HUES6 (cell line): ENCODE measurements around the gene FAM117B.
"Not testable (repeated sequence)": the region's sequence is repeated elsewhere in the genome, so short reads cannot be mapped to it uniquely, and the experiment has no call there.

ENCODE experiments used
- H3K27ac ChIP-seq: 2 replicates; pipeline ENCODE4 v1.7.0; 2013; ENCODE audit warnings: low read depth, mild to moderate bottlenecking, low read length, inconsistent platforms
- H3K27me3 ChIP-seq: 2 replicates; pipeline ENCODE4 v1.6.1; 2013; ENCODE audit warnings: low read length; ENCODE audit not compliant: control insufficient read depth, insufficient read depth
- H3K36me3 ChIP-seq: 2 replicates; pipeline ENCODE4 v1.6.1; 2013; ENCODE audit warnings: low read length; ENCODE audit not compliant: control insufficient read depth, insufficient read depth
- H3K4me1 ChIP-seq: 2 replicates; pipeline ENCODE4 v1.6.1; 2013; ENCODE audit warnings: low read length; ENCODE audit not compliant: control insufficient read depth, insufficient read depth
- H3K4me3 ChIP-seq: 2 replicates; pipeline ENCODE4 v1.5.1; 2013; ENCODE audit warnings: low read depth, low read length
- H3K9ac ChIP-seq: one replicate; pipeline ENCODE4 v1.6.1; 2013; ENCODE audit warnings: mild to moderate bottlenecking, low read length
- H3K9me3 ChIP-seq: 2 replicates; pipeline ENCODE4 v1.6.1; 2013; ENCODE audit warnings: low read depth, low read length; ENCODE audit not compliant: control insufficient read depth, insufficient read depth

FAM117B gene

GRCh38 chr2:202778217-202778616 is 143.4 kb downstream of the FAM117B start:
- H3K36me3 ChIP-seq = peaks cover 15% of the 10 kb centered on the region; the same call in 1 of the 2 replicates
- H3K27me3 ChIP-seq = no peaks in the 10 kb centered on the region
- no peaks in the 10 kb centered on the region for H3K9me3 ChIP-seq
- H3K9ac ChIP-seq = no peak overlapping the region
- no peak overlapping the region for H3K4me3 ChIP-seq
- no peaks in the 10 kb centered on the region for H3K4me1 ChIP-seq
- H3K27ac ChIP-seq = no peak overlapping the region

GRCh38 chr2:202780514-202781021 is 145.8 kb downstream of the FAM117B start:
- Histone ChIP-seq H3K36me3 (peaks cover 9% of the 10 kb centered on the region), H3K4me1 (no peaks in the 10 kb centered on the region), H3K27me3 (no peaks in the 10 kb centered on the region), H3K9ac (no peak overlapping the region), H3K4me3 (no peak overlapping the region), H3K9me3 (no peaks in the 10 kb centered on the region), H3K27ac (no peak overlapping the region)

GRCh38 chr2:202782940-202783558 is 148.3 kb downstream of the FAM117B start:
- no peak overlapping the region for H3K9ac ChIP-seq
- H3K36me3 ChIP-seq = peaks cover 12% of the 10 kb centered on the region
- no peak overlapping the region for H3K27ac ChIP-seq
- no peaks in the 10 kb centered on the region for H3K4me1 ChIP-seq
- H3K27me3 ChIP-seq = no peaks in the 10 kb centered on the region
- H3K9me3 ChIP-seq = no peaks in the 10 kb centered on the region
- no peak overlapping the region for H3K4me3 ChIP-seq

- Histone ChIP-seq H3K4me1 (no peaks in the 10 kb centered on the region), H3K9me3 (no peaks in the 10 kb centered on the region), H3K4me3 (no peak overlapping the region), H3K27ac (no peak overlapping the region), H3K27me3 (no peaks in the 10 kb centered on the region), H3K9ac (no peak overlapping the region), H3K36me3 (peaks cover 7% of the 10 kb centered on the region; the same call in 1 of the 2 replicates)
These were observed 152.1 kb downstream of the FAM117B start for GRCh38 chr2:202786842-202787241.

GRCh38 chr2:202790676-202791075 is 155.9 kb downstream of the FAM117B start:
- no peaks in the 10 kb centered on the region for H3K9me3 ChIP-seq
- H3K27ac ChIP-seq = no peak overlapping the region
- H3K9ac ChIP-seq = no peak overlapping the region
- 0 out of 2 replicates have a peak, but pooled peaks cover 3% of the 10 kb centered on the region for H3K36me3 ChIP-seq
- H3K4me1 ChIP-seq = no peaks in the 10 kb centered on the region
- H3K27me3 ChIP-seq = no peaks in the 10 kb centered on the region
- H3K4me3 ChIP-seq = no peak overlapping the region

- H3K27ac ChIP-seq = no peak overlapping the region
- peaks cover 2% of the 10 kb centered on the region; the same call in 1 of the 2 replicates for H3K4me1 ChIP-seq
- no peaks in the 10 kb centered on the region for H3K27me3 ChIP-seq
- H3K9me3 ChIP-seq = 0 out of 2 replicates have a peak, but pooled peaks cover 4% of the 10 kb centered on the region
- H3K36me3 ChIP-seq = no peaks in the 10 kb centered on the region
- H3K4me3 ChIP-seq = no peak overlapping the region
- no peak overlapping the region for H3K9ac ChIP-seq
These were observed 163.2 kb downstream of the FAM117B start for GRCh38 chr2:202797944-202798343.

- not testable (repeated sequence) for H3K36me3 ChIP-seq, H3K9me3 ChIP-seq, H3K4me1 ChIP-seq, H3K4me3 ChIP-seq, H3K9ac ChIP-seq, H3K27me3 ChIP-seq, H3K27ac ChIP-seq
These were observed 171.1 kb downstream of the FAM117B start for GRCh38 chr2:202805911-202806310.

GRCh38 chr2:202807431-202808138 is 172.8 kb downstream of the FAM117B start:
- H3K9ac ChIP-seq = not testable (repeated sequence)

GRCh38 chr2:202808754-202809153 is 174.0 kb downstream of the FAM117B start:
- H3K27ac ChIP-seq = no peak overlapping the region
- peaks cover 6% of the 10 kb centered on the region for H3K4me1 ChIP-seq
- no peaks in the 10 kb centered on the region; the same call in 1 of the 2 replicates for H3K36me3 ChIP-seq
- no peak overlapping the region for H3K9ac ChIP-seq
- no peak overlapping the region for H3K4me3 ChIP-seq
- no peaks in the 10 kb centered on the region for H3K27me3 ChIP-seq
- H3K9me3 ChIP-seq = peaks cover 16% of the 10 kb centered on the region

More at GRCh38 chr2:202807431-202808138, 172.8 kb downstream of the FAM117B start:
- H3K4me3 ChIP-seq, H3K4me1 ChIP-seq, H3K36me3 ChIP-seq, H3K27me3 ChIP-seq, H3K27ac ChIP-seq: not testable (repeated sequence)
- H3K9me3 ChIP-seq = peaks cover 11% of the 10 kb centered on the region

- Histone ChIP-seq H3K27me3 (no peaks in the 10 kb centered on the region), H3K27ac (no peak overlapping the region), H3K9ac (no peak overlapping the region), H3K4me3 (no peak overlapping the region), H3K9me3 (peaks cover 22% of the 10 kb centered on the region), H3K4me1 (no peaks in the 10 kb centered on the region), H3K36me3 (no peaks in the 10 kb centered on the region; the same call in 1 of the 2 replicates)
These were observed 178.6 kb downstream of the FAM117B start for GRCh38 chr2:202813387-202813786.

- no peak overlapping the region for H3K9ac ChIP-seq
- H3K27me3 ChIP-seq = no peaks in the 10 kb centered on the region
These were observed 179.5 kb downstream of the FAM117B start for GRCh38 chr2:202814226-202814625.

More at GRCh38 chr2:202814226-202814625, 179.5 kb downstream of the FAM117B start:
- Histone ChIP-seq H3K36me3 (no peaks in the 10 kb centered on the region), H3K9me3 (peaks cover 22% of the 10 kb centered on the region), H3K4me3 (no peak overlapping the region), H3K27ac (no peak overlapping the region), H3K4me1 (no peaks in the 10 kb centered on the region)
